Stimulated activated CD4-positive, alpha-beta T cell treated with anti-CD3 and anti-CD28 coated beads, Interleukin-4, amount 100 ng/mL, for 24 hours (primary cell): Measurements from ENCODE around the gene ILK.

Source experiments
- DNase-seq: peaks from one replicate; pipeline ENCODE4 v3.0.0-alpha.2; 2020

Gene ILK

GRCh38 chr11:6622261-6623171 is 18.9 kb downstream of the ILK start:
- DNase-seq: no peak

DNA sequence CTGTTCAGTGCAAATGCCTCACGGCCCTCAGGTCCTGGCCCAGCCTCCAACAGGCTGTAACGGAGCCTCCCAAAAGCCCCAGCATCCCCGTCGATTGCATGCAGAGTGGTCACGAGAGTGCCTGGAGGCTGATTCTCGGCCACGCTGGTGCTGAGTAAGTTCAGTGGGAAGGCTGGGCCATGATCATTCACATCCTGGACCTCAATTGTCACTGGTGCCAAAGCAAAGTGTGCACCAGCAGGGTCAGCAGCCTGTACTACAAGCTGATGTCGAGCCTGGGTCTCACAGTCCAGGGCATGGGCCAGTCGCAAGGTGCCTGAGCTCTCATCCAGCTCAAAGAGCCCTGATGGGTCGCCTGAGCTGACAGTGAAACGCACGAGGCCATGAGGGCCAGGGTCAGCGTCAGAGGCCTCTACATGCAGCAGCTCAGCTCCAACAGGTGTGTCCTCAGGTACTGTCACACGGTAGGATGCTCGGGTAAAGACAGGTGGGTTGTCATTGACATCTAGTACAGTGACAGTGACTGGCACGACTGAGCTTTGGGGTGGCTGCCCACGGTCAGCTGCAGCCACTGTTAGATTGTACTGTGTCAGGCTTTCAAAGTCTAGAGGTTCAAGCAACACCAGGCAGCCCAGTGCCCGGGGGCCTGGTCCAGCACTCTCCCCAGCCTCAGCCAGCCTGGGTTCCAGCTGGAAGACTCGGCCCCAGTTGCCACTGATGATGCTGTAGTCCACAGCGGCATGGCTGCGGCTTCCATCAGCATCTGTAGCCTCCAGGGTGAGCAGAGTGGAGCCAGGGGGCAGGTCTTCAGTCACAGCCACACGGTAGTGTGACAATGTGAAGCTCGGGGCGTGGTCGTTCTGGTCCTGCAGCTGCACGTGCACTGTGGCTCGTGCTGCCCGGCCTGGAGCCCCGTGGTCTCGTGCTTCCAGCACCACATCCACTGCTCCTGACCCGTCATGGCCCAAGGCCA is 20.1 kb downstream of the ILK start:
- DNase-seq: no peak

DNA sequence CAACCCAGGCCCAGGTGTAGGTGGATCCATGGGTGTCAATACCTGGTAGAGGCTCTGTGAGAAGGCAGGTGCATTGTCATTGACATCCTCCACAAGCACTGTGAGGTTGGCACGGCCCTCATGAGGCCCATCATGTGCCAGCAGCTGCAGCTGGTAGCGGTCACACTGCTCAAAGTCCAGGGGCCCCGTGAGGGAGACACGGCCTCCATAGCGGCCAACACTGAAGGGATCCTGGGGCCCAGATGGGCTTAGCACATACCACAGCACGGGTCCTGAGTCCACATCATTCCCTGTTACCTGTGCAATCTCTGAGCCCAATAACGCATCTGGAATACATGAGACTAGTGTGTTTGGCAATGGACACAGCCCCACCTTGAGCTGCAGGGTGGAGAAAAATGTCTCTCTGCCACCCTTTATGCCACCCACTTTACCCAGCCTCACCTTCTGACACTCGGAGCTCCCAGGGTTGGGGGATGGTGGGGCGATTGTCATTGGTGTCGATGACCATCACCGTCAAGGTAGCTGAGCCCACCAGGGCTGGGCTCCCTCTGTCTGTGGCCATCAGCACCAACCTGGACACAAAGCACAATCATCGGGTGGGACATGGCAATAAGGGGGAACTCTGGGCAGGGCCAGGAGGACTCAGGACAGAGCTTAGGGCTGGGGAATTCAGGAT is 21.7 kb downstream of the ILK start:
- DNase-seq: no peak

DNA sequence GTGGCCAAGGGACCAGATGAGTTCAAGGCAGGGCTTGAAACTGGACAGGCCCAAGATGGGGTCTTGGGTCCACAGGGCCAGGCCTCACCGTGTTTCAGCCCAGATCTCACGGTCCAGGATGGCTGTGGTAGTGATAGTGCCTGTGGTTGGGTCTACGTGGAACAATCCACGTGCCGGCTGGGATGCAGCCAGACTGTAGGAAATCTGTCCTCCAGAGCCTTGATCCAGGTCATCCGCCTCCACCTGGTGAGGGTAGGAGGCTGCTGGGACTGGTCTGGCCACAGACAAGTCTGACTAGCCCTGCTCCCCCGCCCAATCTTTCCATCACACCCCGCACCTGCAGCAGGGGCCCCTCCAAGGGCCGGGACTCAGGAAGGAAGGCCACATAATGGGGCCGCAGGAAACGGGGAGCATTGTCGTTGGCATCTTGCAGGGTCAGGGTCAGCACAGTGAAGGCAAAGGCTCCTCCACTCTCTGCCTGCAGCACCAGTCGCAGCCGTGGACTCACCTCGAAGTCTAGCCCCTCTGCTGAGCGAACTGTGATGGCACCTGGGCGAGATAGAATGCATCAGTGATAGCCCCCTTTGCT is 22.4 kb downstream of the ILK start:
- no peak for DNase-seq

GRCh38 chr11:6626971-6627761 is 23.6 kb downstream of the ILK start:
- no peak for DNase-seq

GRCh38 chr11:6627762-6628241 is 24.2 kb downstream of the ILK start:
- no peak for DNase-seq

- no peak for DNase-seq
Measured at GRCh38 chr11:6628526-6628925, 25.0 kb downstream of the ILK start.

- no peak for DNase-seq
Measured at GRCh38 chr11:6629573-6629891, 26.0 kb downstream of the ILK start.

- DNase-seq: no peak
Measured at GRCh38 chr11:6629892-6630631, 26.5 kb downstream of the ILK start.

DNA sequence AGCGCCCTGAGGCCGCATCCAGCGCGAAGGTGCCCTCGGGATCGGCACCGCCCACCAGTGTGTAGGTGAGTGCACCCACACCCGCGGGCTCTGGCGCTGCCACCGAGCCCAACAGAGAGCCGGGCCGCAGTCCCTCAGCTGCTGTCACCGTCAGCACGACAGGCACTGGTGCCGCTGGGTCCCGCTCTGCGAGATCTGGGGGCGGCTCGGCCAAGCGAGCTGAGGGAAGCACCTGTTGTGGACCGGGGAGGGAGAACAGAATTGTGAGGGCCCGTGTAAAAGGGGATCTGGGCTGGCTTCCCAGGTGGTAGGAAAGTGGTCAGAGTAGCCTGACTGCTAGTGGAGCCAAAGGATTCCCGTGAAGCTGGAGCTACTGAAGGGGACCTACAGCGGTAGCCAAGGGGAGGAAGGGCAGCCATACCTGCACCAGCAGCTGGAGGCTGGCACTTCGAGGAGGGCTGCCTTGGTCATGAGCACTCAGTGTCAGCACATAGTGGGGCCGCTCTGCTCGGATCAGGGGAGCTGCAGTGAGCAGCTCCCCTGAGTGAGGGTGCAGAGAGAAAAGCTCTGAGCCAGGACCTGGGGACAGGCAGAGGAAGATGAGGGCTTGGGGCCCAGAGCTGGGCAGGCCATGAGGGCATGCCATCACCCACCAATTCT is 27.2 kb downstream of the ILK start:
- DNase-seq: no peak

DNA sequence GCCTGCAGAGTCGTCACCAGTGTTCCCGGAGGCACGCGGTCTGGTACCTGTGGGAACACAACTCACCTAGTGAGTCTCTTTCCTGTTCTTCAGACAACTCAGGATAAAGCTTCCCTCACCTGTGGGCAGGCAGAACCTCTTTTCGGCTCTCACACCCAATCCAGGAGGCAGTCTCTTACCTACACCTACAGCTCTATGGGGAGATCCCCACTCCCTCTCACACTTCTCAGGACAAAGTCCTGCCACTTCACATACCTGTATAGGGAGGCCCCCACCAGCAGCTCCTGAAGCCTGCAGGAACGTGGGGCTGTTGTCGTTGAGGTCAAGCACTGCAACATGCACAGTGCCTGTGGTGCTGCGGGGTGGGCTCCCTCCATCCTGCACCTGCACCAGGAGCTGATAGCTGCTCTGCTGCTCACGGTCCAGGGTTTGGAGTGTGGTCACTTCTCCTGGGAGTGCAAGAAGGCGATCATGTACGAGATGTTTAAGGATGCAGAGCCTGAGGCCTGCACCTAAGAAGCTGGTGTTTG is 27.9 kb downstream of the ILK start:
- DNase-seq: no peak

GRCh38 chr11:6632116-6633073 is 28.8 kb downstream of the ILK start:
- DNase-seq: no peak

DNA sequence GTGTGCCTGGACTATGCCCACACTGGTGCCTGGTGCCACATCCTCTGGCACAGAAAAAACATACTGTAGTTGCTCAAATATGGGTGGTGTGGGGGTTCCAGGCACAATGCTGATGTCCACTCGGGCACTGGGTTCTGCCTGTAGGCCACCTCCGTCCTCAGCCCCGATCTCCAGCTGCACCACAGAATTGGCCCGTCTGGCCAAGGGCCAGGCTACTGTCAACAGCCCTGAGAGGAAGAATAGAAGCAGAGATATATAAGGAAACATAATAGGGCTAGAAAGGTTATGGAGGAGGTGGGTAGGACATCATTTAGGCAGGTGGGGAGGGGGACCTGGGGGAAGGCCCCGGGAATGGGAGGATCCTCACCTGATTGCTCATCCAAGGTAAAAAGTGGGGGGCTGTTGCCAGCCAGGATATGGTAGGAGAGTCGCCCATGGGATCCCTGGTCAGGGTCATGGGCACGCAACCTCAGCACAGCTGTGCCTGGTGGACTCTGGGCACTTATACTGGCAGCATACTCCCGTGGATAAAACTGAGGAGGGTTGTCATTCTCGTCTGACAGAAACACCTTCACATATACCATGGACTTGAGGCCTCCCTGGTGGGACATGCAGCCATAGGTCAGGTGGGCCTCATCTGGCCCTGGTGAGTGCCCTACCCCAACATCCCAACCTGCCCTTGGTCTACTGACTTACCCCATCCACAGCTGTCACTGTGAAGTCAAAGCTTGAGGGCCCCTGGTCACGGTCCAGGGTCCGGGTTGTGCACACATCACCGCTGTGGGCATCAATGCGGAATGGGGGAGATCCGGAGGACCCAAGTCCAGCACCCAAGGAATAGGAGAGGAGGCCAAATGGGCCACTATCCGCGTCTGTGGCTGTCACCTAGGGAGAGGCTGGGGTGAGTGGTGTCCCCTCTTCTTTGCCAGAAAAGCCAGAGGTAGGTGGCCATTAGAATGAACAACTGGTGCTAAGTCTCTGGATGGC is 30.1 kb downstream of the ILK start:
- no peak for DNase-seq

DNA sequence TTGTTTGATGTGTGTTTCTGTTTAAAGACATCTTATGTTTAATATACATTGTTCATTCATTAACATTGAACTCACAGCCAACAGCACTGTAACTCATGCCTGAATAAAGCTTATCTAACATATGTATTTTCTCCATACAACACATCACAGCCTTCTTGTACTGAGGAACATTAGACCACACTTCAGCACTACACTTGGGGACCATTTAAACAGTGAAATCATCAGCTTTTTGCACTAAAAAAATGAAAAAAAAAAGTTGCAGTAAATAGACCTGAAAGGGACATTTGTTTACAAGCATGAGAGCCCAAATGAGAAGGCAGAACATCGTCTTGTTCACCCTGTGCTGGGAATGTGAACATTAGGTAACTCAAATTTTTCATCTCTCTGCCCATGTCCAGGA is 31.0 kb downstream of the ILK start:
- DNase-seq: no peak

DNA sequence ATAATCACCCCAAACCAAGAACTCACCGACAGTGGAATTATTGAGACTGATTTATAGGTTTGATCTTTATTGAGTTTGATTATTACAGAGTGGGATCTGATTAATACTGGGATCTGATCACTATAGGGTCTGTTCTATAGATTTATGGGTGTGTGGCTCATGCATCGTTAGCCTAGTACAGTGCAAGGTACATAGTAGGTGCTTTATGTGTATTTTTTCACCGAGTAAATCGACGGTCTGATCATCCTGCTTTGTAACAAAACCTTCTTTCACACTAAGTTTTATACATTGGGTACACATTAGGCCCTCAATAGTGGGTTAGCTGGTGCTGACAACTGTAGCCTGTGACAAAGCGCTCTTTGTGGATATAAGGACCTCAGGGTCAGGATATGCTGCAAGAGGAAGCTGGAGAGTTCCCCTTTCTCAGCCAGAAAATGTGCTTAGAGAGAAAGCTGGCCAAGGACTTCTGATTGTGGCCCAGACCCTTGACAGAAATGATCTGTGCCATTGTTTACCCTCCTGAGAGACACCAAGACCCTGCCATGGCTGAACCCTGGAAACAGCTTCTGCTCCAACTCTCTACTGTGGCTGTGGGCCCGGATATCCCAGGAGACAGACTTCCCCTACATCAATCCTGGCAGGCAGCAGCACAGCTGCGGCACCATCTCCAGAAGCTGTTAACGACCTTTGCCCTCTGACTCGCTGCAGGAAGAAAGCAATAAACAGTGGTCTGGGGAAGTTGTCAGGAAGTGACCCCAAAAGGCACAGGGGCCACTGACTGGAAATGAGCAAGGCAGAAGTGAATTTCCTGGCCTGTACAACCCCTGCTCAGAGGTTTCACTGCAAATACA is 31.7 kb downstream of the ILK start:
- no peak for DNase-seq

DNA sequence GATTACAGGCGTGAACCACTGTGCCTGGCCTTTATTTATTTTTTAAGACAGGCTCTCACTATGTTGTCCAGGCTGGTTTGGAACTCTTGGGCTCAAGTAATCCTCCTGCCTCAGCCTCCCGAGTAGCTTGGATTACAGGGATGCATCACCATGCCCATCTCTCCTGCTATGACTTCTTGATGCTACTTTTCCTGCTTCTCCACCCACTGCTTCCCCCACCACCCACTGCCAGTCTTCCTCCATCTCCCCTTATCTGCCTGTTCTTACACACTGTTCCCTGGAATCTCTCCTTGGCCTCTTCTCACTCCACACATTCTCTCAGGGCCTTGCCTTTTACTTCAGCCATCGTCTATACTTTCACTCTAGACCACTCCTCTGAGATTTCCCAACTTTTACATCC is 32.9 kb downstream of the ILK start:
- DNase-seq: no peak

- DNase-seq: no peak
Measured at GRCh38 chr11:6637871-6638270, 34.3 kb downstream of the ILK start.
